GM19468 (cell line): Measurements from ENCODE around the gene GSG1L2.

Experiments
- ATAC-seq: cut with Tn5 transposase; IDR thresholded peaks from one replicate; pipeline ENCODE4 v1.9.1; 2021; ENCODE audit warnings: mild to moderate bottlenecking, moderate library complexity, moderate number of reproducible peaks; ENCODE audit not compliant: unreplicated experiment; ENCODE audit errors: extremely low read depth

Gene GSG1L2

DNA sequence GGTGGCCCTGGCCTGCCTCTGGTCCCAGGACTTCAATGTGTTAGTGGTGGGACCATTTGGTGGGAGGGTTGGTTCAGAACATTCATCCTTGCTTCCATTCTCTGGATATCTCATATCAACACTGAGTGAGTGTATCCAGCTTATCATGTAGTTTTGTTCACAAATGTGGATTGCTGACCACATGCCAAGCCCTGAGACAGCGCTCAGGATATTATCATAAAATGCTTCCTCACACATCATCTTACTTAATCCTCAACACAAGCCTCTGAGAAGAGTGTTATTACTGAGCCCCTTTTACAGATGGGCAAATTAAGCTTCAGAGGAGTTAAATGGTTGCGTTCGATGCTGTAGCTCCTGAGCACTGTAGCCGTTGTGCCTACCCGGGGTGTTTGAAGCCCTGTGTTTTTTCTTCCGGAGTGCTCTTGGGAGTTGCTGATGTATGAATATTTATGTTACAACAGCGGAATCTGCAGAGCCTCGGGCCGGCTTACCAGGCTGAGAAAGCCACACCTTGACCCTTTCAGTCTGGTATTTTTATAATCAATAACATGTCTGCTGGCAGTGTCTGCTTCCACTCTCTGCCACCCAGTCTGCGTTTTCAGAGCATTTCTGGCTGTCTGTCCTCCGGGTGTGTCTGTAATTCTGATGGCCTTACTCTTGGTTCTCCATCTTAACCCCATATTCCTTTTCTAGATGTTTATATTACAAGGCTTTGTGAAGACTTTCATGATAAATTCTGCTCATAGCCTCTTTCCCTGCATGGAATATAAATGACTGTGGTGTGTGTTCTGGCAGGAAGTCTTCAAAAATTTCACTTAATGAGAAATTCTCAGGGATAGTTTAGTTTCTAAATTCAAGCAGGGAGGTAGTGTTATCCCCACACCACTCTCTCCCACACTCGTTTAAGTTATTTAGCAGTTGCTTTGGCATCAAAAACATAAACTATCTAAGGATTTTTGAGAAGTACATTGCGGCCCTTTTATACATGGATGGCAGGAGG is 6.7 kb upstream of the GSG1L2 start:
- ATAC-seq, result no peak

DNA sequence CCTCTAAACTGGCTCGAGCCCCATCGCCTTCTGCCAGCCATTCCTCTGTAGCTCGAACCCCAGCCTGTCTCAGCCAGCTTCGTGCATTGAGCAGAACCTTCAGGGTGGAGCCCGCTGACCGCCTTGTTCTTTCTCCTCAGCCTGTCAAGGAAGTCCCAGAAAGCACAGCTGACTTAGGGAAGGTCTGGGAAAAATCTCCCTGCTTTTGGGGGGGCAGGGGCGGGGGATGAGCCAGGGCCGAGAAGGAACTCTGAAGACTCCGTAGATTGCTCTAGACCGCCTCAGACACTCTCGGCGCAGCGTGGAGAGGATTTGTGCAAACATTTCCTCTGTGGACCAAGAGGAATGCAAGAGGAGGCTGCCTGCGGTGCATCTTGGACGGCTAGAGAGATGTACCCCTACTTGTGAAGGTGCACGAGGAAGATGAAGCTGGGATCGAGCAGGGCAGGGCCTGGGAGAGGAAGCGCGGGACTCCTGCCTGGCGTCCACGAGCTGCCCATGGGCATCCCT is 3.8 kb upstream of the GSG1L2 start, which contains the start of gene GLP2R:
Gene GLP2R, plus strand, starts transcription at position 284 of the 510 bp plus-strand sequence. Its CDS starts 140 bp downstream, at position 424.
- no peak for ATAC-seq

DNA sequence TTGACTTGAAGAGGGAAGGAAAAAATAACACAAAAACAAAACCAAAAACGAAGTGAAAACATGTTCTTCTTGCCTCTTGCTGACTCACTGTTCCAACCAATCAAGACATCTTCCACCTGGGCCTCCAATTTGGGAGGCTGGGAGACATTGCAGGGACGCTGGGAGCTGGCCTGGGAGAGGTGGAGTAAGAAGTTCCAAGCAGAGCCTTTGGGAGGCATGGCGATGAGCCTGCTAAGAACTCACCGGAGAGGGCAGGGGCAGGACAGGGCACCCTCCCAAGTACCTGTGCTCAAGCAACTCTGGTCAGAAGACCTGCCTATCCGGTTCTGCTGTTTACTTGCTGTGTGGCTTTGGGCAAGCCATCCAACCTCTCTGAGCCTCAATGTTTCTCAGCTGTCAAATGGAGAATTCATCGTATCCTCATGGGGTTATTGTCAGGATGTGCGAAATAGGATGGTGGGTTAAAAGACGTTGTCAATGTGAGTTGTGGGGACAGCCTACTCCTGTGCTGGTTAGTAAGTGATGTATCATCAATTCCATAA is 3.0 kb upstream of the GSG1L2 start:
- ATAC-seq, result no peak

DNA sequence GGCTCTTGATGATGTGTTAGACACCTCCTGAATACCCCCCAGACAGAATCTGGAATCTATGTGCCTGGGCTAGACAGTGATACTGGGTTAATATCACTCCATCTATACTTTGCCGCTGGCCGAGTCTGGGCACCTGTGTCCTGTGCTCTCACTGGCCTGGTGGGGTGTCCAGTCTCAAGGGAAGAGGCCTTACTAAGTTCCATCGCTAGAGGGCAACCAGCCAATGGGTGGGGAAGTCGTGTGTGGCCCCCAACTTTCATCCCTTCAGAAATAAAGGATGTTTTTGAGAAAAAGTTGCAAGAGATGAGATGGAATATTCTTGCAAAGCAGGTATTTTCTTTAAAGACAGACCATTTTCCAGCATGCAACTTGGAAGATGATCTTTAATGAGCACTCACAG is 2.2 kb upstream of the GSG1L2 start:
- no peak for ATAC-seq

DNA sequence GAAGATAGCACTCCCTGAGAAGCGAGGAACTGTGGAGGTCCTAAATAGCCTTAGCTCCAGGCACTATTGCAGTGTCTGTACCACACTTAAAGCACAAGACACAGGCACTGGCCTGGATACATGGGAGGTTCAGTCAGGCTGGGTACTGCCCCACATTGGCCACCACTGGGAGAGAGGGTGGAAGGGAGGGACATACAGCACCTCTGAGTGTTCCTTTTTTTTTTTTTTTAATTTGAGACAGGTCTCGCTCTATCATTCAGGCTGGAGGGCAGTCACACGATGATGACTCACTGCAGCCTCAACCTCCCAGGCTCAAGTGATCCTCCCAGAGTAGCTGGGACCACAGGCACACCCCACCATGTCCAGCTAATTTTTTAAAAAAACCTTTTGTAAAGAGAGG is 1.4 kb downstream of the GSG1L2 start:
- no peak for ATAC-seq

DNA sequence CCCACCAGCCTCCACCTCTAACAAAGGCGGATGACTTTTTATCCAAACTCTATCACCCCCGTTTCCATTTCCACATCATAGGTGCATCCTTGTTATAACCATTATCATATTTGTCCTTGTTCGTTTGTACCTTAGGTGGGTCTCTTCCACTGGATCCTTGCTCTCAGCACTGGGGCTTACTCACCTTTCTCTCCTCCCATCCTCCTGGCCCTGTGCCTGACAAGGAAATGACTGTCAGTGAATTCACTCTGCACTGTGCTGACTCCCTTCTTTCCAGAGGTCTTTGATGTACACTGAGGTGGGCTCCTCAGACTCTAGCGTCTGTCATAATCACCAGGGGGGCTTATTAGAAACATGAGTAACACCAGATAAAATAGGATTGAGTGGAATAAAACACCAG is 3.1 kb downstream of the GSG1L2 start:
- ATAC-seq, result no peak

DNA sequence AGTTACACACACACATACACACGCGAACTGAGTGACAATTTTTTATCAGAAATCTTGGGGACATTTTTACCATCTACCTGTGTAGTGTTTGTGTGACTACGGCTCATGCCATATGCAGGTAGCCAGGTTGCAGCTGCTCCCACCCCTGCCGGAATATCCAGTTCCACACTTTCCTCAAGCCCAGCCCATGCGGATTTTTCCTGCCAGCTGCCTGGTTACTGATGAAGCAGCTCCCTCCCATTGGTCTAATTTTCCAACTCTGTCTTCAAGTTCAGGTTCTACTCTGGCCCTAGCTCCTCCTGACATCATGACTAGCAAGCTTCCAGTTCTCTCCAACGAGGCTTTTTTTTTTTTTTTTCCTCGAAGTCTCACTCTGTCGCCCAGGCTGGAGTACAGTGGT is 4.8 kb downstream of the GSG1L2 start:
- no peak for ATAC-seq

DNA sequence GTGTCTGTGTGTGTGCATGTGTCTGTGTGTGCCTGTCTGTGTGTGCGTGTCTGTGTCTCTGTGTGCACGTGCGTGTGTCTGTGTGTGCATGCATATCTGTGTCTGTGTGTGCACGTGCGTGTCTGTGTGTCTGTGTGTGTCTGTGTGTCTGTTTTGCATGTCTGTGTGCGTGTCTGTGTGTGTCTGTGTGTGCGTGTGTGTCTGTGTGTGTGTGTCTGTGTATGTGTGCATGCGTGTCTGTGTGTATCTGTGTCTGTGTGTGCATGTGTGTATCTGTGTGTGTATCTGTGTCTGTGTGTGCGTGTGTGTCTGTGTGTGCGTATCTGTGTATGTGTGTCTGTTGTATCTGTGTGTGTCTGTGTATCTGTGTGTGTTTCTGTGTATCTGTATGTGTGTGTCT is 5.4 kb downstream of the GSG1L2 start:
- no peak for ATAC-seq

DNA sequence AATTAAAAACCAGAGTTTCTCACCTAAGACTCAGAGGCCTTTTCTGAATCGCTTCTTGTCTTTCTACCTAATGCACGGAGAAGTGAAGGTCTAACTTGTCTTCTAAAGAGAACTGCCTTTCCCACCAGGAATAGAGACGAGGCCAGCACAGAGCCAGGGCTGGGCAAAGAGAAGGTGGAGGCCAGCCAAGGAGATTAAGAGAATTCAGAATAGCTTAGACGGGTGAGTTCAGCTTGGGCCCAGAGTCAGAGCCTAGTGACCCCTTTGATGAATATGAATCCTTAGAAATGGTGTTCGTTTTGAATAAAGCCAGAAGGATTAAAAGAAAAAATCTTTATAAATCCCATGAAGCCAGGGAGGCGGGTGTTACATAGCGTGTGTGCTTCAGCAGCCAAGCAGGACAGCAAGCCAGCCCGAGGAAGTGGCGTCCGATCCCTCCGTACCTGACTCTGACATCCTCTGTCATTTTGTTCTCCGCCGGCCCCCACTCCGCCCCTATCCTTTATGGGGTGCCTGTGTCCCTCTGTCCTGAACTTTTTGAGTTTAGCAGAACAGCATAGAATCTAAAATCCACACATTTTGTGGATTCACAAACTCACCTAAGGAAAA is 7.4 kb downstream of the GSG1L2 start:
- ATAC-seq, result no peak

DNA sequence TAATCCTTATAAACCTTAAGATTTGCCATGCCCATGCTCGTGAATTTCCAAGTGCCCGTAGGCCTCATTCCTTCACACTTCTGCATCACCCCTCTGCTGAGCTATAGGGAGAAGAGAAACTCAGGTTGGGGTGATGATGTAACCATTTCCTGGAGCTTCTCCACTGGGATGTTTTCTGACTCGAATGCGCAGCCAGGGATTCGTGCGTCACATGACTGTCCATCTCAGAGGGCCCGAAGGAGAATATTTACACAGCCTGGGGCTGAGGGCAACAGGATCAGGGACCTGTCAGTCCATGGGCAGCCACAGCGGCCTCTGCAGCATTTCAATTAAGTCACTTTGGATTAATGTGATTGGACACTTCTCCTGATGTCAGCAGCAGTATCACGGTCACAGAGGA is 8.7 kb downstream of the GSG1L2 start:
- no peak for ATAC-seq

DNA sequence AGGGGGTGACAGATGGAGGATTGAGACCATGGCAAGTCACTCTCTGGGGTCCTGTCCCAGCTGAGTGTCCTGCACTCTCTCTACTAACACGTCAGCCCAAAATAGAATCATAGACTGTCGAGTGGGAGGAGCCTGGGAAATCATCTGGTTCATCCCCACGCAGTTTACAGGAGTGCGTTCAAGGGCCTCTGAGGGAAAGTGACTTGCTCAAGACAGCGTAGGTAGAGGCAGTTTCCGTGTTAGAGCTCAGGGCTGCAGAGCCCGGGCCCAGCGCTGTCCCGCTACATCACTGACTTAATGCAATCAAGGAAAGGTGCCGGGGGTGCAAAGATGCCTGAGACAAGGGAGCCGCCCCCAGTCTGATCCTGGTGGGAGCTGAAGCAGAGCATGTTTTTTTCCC is 10.3 kb downstream of the GSG1L2 start:
- no peak for ATAC-seq

DNA sequence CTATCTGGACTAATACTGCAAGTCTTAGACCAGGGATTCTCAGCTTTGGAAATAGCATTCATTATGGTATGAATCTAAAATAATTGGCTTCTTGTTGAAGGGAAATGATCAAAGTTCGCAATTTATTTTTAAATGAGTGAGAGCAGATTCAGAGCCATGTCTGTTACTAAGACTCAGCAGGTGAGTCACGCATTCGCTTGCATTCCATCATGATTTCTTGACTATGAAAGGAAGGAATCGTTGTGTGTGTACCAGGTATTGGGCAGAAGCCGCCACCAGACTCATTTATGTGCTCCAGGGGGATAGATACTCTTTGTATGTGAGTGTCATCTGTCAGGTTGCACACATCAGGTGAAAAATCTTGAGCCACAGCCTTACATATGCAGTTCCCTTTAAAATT is 10.8 kb downstream of the GSG1L2 start:
- ATAC-seq, result no peak

DNA sequence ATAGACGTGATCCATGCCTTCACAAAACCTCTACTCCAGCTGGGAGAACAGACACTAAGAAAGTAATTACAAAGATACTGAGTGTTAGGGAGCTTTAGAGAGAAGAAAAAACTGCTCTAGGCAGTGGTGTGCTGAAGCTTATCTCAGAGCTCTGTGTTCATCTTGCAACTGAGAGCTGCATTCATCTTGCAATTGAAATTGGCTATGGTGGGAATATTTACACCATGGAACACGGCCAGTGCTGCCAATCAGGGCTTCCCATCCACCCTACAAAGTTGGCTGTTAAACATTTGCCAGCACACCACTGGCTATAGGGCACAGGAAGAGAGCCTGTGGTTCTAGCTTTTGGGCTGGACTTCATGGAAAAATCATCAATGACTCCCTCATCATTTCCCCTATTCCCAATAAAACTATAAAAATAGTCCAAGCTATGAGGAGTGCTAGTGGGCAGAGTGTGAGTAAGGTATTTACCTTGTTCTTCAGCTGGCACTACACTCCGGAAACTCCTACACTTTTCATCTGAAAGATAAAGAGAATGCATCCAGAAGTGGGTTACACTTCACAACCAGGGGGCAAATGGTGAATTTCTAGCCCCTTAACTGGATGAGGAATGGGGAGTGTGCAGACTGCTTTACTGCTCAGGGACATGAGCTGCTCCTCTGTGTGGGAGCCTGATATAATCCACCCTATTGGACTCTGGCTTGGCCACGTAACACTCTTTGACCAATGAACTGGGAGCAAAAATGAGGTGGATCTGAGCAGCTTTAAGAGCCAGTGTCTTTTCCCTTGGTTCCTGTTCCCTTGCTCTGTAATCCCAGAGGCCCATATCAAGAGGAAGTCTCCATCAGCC is 11.6 kb downstream of the GSG1L2 start:
- ATAC-seq, result no peak

DNA sequence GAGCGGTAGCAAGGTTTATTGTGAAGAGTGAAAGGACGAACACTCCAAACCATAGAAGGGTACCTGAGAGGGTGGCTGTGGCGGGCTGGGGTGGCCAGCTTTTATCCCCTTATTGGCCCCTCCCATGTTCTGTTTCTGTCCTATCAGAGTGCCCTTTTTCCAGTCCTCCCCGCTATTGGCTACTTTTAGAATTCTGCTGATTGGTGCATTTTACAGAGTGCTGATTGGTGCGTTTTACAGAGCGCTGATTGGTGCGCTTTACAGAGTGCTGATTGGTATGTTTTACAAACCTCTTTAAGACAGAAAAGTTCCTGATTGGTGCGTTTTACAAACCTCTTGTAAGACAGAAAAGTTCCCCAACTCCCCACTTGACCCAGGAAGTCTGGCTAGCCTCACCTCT is 12.5 kb downstream of the GSG1L2 start:
- ATAC-seq, result no peak

DNA sequence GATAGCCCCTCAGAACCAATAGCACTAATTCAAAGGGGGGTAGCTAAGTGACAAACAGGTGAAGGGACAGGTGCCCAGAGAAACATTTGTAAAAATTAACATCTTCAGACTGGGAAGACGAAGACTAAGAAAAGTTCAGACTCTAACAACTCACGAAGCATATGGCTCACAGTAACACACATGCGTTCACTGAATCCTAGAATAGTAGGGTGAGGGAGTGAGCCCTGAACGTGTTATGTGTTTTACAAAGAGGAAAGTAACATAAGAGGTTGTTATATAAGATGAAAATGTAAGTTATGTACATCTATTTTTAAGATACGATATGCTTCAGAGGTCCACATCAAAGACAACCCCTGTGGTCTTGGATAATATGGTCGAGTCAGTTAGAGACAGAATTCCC is 15.2 kb downstream of the GSG1L2 start:
- ATAC-seq, result no peak

DNA sequence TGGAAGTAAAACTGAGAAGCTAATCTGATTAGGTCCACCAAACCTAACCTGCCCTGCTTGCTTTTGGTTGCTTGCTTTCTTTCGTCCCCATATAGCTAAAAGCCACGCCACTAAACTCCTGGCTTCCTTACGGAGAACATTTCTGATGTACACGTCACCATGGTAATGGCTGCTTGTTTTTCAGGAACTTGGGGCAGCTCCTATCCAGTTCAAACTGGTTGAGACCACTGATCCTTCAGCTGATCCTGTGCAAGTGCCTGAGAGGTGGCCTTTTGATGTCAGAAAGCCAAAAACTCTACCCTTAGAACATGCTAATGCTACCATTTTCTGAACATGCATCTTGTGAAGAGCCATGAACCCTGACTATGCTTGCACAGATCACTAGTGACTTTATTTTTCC is 16.1 kb downstream of the GSG1L2 start:
- ATAC-seq, result no peak

DNA sequence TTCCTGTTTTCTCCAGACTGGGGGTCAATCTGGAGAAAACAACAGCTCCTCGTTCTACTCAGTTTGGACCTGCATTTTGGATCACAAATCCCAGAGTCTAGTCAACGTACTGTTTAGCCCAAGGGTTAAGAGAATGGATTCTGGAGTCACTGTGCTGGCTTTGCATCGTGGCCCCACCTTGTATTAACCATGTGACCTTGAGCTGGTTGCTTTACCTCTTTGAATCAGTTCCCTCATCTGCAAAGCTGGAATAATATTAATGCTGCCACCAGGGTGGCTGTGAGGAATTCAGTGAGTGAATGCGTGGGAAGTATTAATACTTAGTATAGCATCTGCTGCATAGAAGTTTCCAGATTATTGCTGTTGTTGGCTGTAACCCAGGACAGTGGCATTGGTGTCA is 19.2 kb downstream of the GSG1L2 start:
- ATAC-seq, result no peak

DNA sequence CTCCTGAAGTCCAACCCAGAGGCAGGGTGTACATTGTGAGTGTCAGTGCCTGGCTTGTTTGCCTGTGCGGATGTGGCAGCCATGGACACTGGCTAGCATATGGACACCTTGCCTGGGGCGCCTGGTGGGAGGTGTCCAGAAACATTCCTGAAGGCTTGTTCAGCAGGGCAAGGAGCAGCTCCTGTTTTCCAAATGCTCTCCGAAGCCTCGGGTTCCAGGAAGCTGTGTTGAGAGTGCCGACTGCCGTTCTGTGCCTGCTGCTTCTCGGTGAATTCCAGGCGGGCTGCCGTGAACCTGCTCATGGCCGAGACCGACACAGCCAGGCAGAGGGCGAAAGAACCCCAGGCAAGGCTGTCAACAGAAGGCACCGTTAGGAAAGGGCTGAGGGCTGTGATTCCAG is 19.6 kb downstream of the GSG1L2 start:
- no peak for ATAC-seq

DNA sequence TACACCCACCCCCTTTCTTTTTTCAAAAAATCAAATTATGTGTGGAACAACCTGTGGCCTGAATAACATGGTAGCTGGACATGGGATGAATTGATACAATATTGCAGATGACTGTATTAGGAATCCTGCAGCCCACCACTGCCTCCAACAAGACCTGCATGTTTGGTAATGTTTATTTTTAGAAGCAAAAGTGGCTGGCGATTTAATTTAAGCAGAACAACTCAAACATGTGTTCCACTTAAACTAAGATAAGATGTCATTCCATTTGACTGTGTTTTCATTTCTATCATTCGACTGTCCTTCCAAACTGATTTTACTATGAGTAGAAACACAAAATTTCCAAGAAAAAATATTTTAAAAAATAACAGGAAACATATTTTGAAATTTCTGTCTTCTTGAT is 20.4 kb downstream of the GSG1L2 start:
- no peak for ATAC-seq

DNA sequence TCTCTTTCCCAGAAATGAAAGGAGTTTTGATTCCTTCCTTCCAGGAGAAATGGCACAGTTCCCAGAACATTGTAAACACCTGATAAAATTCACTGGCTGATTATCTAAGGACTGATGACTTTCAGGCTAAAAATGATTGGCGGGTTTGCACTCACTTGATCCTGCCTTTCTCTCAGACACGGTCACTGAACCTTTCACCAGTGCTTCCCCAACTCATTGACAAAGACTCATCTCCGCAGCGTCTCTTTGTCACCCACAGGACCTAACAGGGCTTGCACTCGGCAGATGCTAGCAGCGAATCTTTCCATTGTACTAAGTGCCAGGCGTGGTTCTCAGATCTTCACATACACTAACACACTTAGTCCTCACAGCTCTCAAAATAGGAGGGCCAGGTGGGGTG is 23.2 kb downstream of the GSG1L2 start:
- ATAC-seq, result no peak
